Muscle of back (tissue), 11 donors: ENCODE measurements around the gene LBHD2. TPM values are rescaled to one million over a fixed set of nuclear protein-coding genes. Genes with fewer than 3 reads are reported as not detected.

Experiments used
- DNase-seq, 3 donors: peaks; one replicate each; pipeline versions ENCODE4 v3.0.0 to v3.0.0-alpha.2; 2013
- polyA plus RNA-seq, 10 donors: library from polyadenylated mRNA; unstranded; fragments of 120-200 nt; gene quantifications; one replicate each; pipeline ENCODE4 v1.2.1, GENCODE V29; 2013; ENCODE audit not compliant: insufficient read length in 10 of 10

LBHD2 gene
- polyA plus RNA-seq, 10 donors: 0.17 TPM; not detected in 9

DNA sequence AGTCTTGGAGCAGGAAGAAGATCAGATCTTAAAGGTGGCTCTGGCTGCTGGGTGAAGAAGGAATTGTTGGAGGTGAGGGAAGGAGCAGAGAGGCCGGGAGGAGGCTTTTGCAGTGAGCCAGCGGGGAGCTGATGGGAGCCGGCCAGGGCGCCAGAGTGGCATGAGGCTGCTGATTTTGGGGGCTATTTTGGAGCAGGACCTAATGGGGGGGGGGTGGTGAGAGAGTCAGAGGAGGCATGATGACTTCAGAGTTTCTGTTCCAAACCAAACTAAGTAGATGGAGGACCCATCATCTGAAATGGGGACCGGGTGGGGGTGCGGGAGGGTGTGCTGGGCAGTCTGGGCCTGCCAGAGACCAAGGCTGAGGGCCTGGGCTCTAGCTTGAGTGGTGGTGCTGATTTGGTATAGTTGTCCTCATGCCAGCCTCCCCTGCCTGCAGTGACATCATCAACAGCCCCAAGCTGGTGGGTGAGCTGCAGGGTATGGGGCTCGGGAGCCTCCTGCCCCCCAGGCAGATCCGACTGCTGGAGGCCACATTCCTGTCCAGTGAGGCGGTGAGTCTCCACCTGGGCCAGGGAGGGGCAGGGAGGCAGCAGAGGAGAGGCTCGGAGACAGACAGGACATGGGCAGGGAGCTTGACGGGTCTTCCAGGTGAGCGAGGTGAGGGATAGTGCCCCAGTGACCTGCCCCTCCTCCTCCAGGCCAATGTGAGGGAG lies 45.4 kb downstream of the LBHD2 start:
- DNase-seq: no peak

DNA sequence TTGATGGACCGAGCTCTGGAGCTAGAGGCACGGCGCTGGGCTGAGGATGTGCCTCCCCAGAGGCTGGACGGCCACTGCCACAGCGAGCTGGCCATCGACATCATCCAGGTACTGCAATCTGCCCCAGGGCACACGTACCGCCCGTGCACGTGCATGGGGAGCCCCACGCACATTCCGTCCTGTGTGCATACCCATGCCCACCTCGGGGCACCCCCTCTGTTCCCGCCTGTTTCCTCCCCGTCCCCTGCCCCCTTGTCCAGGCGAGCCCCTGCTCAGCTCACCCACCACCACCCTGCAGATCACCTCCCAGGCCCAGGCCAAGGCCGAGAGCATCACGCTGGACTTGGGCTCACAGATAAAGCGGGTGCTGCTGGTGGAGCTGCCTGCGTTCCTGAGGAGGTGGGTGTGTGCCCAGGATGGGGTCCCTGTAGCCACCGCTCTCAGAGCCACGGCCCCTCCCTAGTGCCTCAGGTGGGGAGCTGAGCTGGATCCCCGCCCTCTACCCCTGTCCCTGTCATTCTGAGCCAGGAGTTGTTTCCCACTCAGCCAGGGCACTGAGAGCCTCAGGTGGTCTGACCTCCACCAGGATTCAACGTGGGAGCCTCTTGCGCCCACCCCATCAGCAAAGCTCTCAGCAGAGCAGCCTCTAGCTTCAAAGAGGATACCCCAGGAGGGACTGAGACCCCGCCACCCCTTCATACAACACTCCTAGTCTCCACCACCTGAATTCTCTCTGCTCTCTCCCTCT lies 46.2 kb downstream of the LBHD2 start:
- DNase-seq: no peak

DNA sequence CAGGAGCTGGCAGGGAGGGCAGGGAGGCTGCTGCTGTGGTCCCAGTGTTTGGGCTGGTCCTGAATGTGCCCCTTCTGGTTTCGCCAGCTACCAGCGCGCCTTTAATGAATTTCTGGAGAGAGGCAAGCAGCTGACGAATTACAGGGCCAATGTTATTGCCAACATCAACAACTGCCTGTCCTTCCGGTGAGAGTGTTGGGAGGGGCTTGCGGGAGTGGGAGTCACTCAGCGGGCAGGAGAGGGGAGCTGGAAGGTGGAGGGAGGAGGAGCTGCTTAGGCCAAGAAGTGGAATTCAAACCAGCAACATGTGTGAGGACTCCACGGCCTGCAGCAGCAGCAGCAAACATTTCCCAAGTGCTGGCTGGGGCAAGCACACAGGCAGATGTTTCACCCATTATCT lies 47.0 kb downstream of the LBHD2 start:
- peak in 2 of 3 donors; percentile 32 to 63 for DNase-seq

DNA sequence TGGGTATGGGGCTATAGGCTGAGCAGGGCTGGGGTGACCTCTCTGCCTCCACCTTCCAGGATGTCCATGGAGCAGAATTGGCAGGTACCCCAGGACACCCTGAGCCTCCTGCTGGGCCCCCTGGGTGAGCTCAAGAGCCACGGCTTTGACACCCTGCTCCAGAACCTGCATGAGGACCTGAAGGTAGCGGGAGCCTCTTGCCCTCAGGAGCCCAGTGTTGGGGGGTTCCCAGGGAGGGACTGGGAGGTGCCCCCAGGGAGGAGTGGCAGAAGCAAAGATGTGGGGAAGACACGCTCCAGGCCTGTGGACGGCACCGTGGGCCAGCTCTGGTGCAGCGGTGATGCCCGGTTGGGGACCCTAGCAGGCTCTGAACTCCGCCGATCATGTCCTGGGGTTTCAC lies 47.6 kb downstream of the LBHD2 start:
- DNase-seq: no peak

DNA sequence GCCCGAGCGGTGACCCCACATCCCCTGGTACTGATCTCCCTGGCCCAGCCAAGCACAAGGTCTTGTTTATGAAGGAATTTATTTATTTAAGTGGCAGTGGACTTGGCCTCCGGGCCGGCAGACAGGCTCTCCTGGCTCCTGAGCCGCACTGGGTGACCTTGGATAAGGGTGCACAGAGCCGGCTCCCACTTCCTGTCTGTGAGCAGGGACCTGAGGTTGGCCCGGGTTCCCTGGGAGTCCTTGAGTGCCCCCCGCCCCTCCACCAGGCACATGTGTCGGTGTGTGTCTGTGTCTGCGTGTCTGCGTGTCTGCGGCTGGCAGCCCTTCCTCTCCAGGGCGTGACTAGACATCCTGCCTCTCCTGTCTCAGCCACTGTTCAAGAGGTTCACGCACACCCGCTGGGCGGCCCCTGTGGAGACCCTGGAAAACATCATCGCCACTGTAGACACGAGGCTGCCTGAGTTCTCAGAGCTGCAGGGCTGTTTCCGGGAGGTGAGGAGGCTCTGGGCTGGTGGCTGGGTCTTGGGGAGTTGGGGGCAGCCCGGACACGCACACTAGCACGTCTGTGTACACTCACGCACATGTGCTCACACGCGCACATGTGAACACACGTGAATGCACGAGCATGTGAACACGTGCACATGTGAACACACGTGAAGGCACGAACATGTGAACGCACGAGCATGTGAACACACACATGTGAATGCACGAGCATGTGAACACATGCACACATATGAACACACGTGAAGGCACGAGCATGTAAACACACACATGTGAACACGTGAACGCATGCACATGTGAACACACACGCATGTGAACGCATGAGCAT lies 48.6 kb downstream of the LBHD2 start:
- no peak for DNase-seq

DNA sequence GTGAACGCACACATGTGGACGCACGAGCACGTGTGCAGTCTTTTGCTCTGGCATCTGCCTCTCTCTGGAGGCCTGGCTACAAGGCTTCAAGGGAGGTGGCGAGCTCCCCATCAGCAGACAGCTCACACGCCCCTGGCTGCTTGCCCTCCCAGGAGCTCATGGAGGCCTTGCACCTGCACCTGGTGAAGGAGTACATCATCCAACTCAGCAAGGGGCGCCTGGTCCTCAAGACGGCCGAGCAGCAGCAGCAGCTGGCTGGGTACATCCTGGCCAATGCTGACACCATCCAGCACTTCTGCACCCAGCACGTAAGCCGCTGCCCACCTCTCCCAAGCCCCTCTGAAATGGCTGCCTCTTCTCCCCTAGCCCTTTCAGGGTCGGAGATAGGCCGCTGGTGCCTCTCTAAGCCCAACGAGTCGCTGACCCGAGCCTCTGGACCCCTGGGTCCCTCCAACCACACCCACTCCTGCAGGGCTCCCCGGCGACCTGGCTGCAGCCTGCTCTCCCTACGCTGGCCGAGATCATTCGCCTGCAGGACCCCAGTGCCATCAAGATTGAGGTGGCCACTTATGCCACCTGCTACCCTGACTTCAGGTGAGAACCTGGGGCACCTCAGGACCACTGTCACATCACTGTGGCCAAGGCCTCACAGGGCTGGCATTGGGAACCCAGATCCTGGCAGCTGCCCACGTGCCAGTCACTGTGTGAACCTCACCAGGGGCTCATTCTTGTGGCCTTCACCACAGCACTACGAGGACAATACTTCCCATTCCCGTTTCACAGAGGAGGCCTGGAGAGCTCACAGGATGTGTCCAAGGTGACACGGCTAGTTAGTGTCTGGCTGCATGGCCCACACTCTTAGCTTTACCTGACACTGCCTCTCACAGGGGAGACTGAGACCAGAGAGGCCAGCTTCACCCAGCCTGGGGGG lies 49.5 kb downstream of the LBHD2 start:
- no peak for DNase-seq

DNA sequence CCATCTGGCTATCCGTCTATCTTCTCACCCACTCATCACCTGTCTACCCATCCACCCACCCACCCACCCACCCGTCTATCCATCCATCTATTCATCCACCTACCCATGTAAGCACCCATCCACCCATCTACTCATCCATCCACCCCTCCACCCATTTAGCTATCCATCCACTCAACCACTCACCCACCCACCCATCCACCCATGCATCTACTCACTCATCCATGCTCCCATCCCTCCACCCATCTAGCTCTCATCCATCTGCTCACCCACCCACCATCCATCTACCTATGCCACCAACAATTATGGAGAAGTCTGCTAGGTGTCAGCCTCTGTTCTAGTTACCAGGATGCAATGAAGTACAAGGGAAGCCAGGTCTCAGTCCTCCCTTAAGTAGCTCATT lies 50.4 kb downstream of the LBHD2 start:
- no peak for DNase-seq

DNA sequence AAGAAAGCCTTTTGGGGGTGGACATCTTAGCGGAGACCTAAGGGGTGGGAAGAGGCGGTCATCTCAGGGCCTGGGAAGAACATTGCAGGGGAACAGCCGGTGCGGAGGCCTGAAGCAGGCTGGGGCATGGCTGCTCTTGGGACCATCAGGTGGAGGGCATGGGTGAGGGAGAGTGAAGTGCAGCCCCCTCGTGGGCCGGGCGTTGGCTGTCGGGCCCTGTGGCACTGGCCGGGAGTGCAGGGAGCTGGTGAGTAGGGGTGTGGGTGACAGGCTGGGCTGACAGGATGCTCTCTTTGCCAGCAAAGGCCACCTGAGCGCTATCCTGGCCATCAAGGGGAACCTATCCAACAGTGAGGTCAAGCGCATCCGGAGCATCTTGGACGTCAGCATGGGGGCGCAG lies 50.9 kb downstream of the LBHD2 start:
- no peak for DNase-seq

DNA sequence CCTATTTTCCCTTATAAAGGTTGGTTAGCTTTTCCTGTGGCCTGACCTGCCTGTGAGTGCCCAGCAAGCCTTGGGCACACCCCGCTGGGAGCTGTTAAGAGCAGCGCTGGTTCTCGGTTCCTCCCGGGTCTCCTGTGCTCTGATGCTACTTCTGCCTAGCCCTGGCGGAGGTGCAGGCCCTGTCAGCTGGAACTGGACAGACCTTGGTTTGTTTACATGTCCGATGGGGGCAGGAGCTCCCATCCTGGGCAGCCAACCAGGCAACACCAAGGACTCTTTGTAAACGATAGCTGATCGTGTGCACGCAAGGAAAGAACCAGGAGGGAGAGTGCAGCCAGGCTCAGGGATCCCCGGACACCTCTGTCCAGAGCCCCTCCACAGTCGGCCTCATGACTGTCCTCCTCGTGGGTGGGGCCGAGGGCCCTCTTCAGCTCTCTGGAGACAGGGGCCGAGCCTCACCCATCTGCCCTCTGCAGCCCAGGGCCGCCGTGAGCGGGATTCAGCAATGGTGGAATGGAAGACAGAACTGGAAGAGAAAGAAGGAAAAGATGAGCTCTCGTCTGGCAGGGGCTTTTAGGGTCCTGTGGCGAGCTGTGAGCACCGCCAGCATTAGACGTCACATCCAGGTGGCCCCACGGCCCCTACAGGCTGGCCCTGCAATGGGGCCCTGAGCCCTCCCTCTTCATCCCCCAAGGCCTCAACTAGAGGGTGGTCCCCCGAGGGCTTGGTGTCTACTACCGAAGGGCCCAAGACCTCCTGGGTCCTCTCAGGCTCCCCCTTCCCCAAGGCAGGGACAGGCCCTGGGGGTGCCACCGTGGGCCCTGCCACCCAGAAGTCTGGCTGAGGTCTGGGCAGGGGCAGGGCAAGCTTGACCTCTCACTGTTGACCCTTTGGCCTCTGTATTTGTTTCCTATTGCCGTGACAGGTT lies 51.6 kb downstream of the LBHD2 start:
- DNase-seq: no peak

DNA sequence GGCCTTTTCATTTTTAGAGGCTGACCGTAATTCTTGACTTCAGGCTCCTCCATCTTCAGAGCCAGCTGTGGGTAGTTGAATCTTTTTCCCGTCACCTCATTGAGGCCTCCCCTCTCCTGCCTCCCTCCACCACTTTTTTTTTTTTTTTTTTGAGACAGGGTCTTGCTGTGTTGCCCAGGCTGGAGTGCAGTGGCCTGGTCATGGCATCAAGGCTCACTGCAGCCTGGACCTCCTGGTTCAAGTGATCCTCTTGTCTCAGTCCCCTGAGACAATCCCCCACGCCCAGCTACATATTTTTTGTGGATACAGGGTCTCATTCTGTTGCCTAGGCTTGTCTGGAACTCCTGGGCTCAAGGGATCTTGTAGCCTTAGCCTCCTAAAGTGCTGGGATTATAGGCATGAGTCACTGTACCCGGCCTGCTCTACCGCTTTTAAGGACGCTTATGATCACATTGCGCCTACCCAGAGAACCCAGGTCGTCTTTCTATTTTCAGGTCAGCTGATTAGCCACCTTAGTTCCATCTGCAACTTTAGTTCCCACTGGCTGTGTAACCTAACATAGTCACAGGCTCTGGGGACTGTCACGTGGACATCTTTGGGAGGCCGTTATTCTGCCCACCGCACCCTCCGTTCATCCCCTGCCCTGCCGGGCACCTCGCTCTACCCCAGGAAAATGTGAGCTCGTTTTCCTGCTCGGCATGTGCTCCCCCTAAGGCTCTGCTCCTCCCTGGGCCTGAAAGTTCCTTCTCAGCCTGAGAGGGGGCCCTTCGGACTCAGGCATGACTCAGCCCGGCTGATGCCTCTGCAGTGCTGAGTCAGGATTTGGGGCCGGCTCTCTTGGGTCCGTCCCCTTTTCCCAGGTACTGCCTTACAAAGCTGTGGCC lies 52.6 kb downstream of the LBHD2 start:
- peak in 1 of 3 donors; percentile 74 for DNase-seq

DNA sequence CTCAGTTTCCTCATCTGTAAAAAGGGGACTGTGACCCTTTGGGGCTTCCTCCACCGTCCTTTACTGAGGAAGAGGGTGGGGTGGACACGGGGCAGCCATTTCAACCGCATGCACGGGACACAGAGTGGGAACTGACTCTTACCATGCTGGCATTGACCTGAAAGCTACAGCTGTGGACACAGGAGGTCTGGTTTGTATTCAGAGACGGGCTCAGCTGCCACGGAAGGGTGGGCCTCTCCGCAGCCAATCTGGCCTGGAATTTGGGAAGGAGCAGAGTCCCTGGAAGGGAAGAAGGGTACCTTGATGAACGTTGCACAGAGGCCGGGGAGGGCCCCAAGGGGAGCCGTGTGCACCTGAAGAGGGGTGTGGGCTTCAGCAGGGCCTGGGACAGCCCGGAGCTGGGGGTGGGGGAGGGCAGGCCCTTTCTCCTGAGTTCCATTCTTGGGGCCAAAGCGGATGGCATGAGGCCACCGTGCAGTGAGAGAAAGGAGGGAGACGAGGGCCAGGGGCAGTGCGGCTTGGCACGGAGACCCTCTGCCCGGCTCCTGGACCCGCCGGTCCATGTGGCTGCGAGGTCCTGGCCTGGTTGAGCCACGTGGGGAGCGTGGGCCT lies 53.8 kb downstream of the LBHD2 start:
- peak in 1 of 3 donors; percentile 46 for DNase-seq

DNA sequence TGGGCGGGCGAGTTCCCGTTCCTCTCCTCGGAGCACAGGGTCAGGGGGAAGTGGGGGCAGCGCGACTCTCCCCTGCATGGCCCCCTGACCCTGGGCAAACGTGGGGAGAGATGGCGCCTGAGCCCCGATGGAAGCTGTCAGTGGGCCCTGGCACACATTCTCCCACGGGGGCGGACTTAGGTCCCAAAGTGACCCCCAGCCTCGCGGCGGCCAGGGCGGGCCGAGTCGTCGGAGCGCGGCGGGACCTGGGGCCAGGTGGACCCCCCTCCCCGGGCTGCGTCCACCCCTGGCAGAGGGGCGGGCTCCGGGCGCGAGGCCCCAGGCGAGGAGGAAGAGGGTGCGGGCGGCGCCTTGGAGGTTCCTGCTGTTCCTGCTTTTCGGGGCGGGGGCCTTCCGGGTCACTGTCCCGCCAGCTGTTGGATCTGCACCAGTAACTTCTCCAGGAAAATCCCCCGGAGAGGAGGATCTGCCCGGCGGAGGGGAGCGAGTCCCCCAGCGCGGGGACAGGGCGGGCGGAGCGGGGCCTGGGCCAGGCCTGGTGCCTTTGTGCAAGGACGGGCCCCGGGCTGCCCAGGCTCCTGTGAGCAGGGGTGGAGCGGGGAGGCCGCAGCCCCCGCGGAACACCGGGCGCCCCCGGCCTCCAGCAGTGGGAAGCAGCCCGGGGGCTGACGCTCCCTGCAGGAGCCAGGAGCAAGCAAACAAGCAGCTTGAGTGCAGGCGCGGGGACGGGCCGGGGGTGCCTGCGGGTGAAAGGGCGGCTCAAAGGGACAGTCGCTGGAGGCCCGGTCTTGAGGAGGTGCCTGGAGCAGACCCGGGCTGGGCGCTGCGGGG lies 54.5 kb downstream of the LBHD2 start:
- peak in 1 of 3 donors; percentile 70 for DNase-seq

DNA sequence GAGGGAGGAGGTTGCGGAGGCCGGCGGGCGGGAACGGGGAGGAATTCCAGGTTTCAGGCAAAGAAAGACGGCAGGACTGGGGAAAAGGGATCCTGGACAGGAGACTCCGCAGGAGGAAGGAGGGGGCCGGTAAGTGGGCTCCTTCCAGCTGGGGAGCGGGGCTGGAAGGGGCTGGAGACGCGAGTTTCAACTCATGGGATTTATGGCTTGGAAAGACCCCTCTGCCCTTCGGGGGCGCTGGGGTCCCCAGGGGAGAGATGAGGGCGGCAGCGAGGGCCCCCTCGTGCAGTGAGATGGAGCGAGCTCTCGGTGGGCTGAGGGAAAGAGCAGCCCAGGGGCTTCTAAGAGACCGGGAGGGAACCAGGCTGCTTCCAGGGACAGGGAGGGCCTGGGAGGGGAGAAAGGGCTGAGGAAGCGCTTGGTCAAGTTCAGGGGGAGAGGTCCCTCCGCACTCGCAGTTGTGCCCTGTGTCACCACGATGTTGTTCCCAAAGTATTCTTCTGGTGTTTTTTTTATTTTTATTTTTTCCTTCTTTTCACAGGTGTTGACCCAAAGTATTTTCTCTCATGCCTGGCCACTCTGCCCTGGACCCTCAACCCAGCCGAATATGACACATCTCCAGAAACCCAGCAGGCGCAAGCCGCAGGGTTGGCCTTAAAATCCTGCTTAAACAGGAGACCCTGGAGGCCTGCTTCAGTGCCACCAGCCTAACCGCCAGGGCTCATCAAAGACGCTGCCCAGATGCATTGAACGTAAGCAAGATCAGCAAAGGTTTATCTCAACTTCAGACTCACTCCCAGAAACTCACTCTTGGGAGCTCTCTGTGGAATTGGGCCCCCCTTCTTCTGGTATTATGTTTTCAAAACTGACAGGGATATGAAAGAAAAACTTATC lies 55.4 kb downstream of the LBHD2 start:
- DNase-seq: no peak
